ENCODE data around the gene JAKMIP1. TPM values are rescaled to one million over a fixed set of nuclear protein-coding genes. Genes with fewer than 3 reads are reported as not detected.

The JAKMIP1 gene
- total RNA-seq, 1 donor from 2014 or later = 5.5 TPM

GRCh38 chr4:6052679-6053078 lies 147.7 kb downstream of the JAKMIP1 start:
- H3K4me3 ChIP-seq = no peak overlapping the region
- no peaks in the 10 kb centered on the region for H3K79me2 ChIP-seq (ENCODE audit: low read depth)
- peaks cover 3% of the 10 kb centered on the region for H3K9me3 Mint-ChIP-seq
- peaks cover 20% of the 10 kb centered on the region for H3K4me1 ChIP-seq
- peaks cover 5% of the 10 kb centered on the region for H3K4me1 Mint-ChIP-seq
- no peak overlapping the region for H2AFZ ChIP-seq (replicated peaks)
- H3K27me3 ChIP-seq = no peaks in the 10 kb centered on the region
- H3F3A ChIP-seq (ENCODE audit: low read depth) = no peaks in the 10 kb centered on the region
- H3K4me2 ChIP-seq = no peak overlapping the region
- no peak overlapping the region for H3K27ac ChIP-seq
- no peak for DNase-seq (ENCODE audit: low spot score)
- H3K9me3 ChIP-seq (ENCODE audit: low read depth) = no peaks in the 10 kb centered on the region
- H3K27ac Mint-ChIP-seq = no peak overlapping the region
- H3K36me3 ChIP-seq = no peaks in the 10 kb centered on the region
- H3K4me3 Mint-ChIP-seq = no peak overlapping the region
- TF ChIP-seq, protein P1, sequence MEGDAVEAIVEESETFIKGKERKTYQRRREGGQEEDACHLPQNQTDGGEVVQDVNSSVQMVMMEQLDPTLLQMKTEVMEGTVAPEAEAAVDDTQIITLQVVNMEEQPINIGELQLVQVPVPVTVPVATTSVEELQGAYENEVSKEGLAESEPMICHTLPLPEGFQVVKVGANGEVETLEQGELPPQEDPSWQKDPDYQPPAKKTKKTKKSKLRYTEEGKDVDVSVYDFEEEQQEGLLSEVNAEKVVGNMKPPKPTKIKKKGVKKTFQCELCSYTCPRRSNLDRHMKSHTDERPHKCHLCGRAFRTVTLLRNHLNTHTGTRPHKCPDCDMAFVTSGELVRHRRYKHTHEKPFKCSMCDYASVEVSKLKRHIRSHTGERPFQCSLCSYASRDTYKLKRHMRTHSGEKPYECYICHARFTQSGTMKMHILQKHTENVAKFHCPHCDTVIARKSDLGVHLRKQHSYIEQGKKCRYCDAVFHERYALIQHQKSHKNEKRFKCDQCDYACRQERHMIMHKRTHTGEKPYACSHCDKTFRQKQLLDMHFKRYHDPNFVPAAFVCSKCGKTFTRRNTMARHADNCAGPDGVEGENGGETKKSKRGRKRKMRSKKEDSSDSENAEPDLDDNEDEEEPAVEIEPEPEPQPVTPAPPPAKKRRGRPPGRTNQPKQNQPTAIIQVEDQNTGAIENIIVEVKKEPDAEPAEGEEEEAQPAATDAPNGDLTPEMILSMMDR (IDR thresholded peaks at IDR 0.05) = no peak
- TF ChIP-seq EZH2 (IDR thresholded peaks at IDR 0.05) (no peak), EZH2phosphoT487 (IDR thresholded peaks at IDR 0.05) (no peak)
- H3K9ac ChIP-seq = no peak overlapping the region
- no peaks in the 10 kb centered on the region for H3K36me3 Mint-ChIP-seq
- no peaks in the 10 kb centered on the region for H4K20me1 ChIP-seq (ENCODE audit: low read depth)
- peaks cover 2% of the 10 kb centered on the region for H3K27me3 Mint-ChIP-seq (ENCODE audit: insufficient read depth, low read depth)

DNA sequence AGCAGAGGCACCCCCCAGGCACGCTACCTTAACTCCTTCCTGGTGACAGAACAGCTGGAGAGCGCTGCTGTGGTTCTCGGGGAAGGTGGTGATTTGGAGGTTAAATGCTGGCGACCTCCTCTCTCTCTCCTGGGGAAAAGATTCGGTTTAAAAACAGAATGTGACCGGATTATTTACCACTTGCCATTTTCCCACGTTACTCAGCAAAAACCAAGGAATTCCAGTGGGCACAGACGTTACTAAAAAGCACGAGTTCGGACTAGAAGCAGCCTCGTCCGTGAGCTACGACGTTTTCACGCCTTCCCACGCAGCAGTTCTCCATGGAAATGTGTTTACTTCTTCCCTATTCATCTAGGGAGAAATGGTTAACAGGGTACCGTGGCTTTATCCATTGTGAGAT lies 149.8 kb downstream of the JAKMIP1 start:
- no peak for DNase-seq (ENCODE audit: low spot score)
- H3K9me3 Mint-ChIP-seq = no peaks in the 10 kb centered on the region
- Histone ChIP-seq H3K4me2 (no peak overlapping the region), H4K20me1 (ENCODE audit: low read depth) (no peaks in the 10 kb centered on the region), H3F3A (ENCODE audit: low read depth) (no peaks in the 10 kb centered on the region), H3K36me3 (no peaks in the 10 kb centered on the region), H3K27me3 (no peaks in the 10 kb centered on the region), H3K4me1 (peaks cover 20% of the 10 kb centered on the region), H3K4me3 (no peak overlapping the region), H2AFZ (replicated peaks) (no peak overlapping the region), H3K9ac (no peak overlapping the region), H3K9me3 (ENCODE audit: low read depth) (no peaks in the 10 kb centered on the region), H3K79me2 (ENCODE audit: low read depth) (no peaks in the 10 kb centered on the region), H3K27ac (no peak overlapping the region)
- peaks cover 2% of the 10 kb centered on the region for H3K27me3 Mint-ChIP-seq (ENCODE audit: insufficient read depth, low read depth)
- no peak overlapping the region for H3K27ac Mint-ChIP-seq
- no peak overlapping the region for H3K4me3 Mint-ChIP-seq
- peaks cover 5% of the 10 kb centered on the region for H3K4me1 Mint-ChIP-seq
- no peaks in the 10 kb centered on the region for H3K36me3 Mint-ChIP-seq
- TF ChIP-seq, protein P1 (IDR thresholded peaks at IDR 0.05) = no peak
- TF ChIP-seq EZH2 (IDR thresholded peaks at IDR 0.05) (no peak), EZH2phosphoT487 (IDR thresholded peaks at IDR 0.05) (no peak)

GRCh38 chr4:6049985-6050384 lies 150.4 kb downstream of the JAKMIP1 start:
- Histone ChIP-seq H3F3A (ENCODE audit: low read depth) (no peaks in the 10 kb centered on the region), H3K9me3 (ENCODE audit: low read depth) (no peaks in the 10 kb centered on the region), H3K27me3 (no peaks in the 10 kb centered on the region), H2AFZ (replicated peaks) (no peak overlapping the region), H4K20me1 (ENCODE audit: low read depth) (no peaks in the 10 kb centered on the region), H3K4me1 (peaks cover 17% of the 10 kb centered on the region), H3K36me3 (no peaks in the 10 kb centered on the region), H3K4me3 (no peak overlapping the region), H3K27ac (no peak overlapping the region), H3K4me2 (no peak overlapping the region), H3K9ac (no peak overlapping the region), H3K79me2 (ENCODE audit: low read depth) (no peaks in the 10 kb centered on the region)
- peaks cover 5% of the 10 kb centered on the region for H3K4me1 Mint-ChIP-seq
- no peak for DNase-seq (ENCODE audit: low spot score)
- TF ChIP-seq EZH2 (IDR thresholded peaks at IDR 0.05) (no peak), EZH2phosphoT487 (IDR thresholded peaks at IDR 0.05) (no peak)
- TF ChIP-seq, protein P1 (IDR thresholded peaks at IDR 0.05) = no peak
- no peak overlapping the region for H3K27ac Mint-ChIP-seq
- no peaks in the 10 kb centered on the region for H3K9me3 Mint-ChIP-seq
- no peak overlapping the region for H3K4me3 Mint-ChIP-seq
- H3K36me3 Mint-ChIP-seq = no peaks in the 10 kb centered on the region
- H3K27me3 Mint-ChIP-seq (ENCODE audit: insufficient read depth, low read depth) = peaks cover 2% of the 10 kb centered on the region

All from neural progenitor cell (in vitro differentiated cells).